CD4-positive, alpha-beta T cell treated with Interleukin-6 at 100 ng/mL for 8 hours (primary cell): ENCODE data around the gene EEF1G.
"Not testable (repeated sequence)": the region's sequence is repeated elsewhere in the genome, so short reads cannot be mapped to it uniquely, and the experiment has no call there.

Experiments used
- DNase-seq: peaks from one replicate; pipeline ENCODE4 v3.0.0-alpha.2; 2020; ENCODE audit warnings: mixed read lengths, low spot score

Gene EEF1G

DNA sequence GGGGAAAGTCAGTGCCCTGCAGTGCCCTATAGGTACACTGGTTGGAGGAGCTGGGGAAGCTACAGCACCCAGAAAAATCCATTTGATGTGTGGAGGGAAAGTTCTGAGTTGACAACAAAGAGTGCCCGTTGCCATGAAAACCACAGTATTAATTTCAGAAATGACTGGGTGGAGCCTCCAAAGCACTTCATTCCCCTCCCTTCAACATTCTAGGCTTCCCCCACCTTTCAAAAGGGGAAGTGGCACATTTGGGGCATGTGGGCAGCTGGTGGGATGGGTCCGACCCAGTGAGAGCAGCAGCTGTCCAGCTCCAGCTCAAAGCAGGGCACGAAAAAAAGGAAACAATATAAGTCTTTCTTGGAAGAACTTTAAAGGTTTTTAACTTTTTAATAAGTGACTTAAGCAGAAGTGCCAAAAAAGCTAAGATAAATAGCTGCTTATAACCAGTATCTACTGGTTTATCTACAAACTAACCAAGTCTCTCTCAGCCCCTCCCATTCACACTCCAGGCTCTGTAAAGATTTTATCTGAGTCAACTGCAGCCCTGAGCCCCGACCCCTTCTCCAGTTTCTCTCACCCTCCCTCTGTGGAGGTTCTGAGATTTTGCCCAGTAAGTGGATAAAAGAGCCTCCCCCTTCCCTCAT lies 18.1 kb downstream of the EEF1G start:
- DNase-seq, result peak; percentile 76

DNA sequence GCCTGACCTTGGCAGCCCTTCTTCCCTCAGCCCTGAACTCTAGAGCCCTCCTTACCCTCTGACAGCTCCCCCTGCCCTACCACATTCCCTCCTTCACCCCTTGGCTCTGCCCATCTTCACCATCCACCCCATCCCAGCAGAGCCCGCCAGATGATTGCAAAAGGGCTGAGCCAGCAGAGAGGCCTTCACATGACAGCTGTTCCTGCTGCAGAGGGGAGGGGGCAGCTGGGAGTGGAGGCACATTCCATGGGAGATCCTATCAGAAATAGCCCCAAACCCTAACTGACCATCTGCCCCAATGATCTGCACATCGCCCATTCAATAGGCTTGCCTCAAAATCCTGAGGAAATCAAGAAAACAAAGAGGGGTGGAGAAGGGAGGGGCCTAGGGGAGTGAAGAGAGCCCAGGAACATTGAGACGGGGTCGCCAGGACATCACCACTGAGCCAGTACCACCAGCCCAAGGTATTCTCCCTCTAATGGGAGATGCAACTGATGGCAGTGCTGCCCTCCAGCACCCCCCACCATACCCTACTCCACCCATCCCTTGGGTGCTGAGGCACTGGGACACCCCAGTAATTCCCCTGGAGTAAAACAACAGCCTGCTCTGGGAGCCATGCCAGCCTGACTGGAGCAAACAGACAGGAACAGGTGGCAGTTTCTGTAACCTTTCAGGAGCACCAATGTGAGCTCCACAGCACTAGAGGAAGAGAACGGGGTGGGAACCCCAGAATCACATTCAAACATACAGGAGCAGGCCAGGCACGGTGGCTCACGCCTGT lies 19.1 kb downstream of the EEF1G start:
- no peak for DNase-seq

DNA sequence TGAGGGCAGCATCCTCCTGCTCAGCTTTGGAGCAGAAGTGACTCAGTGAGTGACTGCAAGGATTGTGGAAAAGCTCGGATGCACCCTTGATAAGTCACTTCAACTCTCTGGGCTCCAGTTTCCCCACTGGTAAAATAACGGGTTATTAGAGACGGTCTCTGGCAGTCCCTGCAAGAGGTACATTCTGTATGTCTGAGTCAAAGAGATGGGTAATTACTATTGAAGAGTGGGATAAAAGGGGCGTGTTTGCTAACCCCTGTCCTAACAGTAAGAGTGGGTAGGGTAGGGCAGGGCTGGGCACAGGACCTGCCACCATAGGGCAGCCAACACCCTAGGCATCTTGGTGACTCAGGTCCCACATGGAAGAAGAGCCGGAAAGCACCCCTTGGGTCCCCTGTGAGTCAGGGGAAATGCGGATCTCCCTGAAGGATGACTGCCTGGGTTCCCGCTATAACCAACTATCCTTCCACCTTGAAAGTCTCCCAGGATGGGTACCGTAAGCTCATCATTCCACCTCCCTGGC lies 19.8 kb downstream of the EEF1G start:
- no peak for DNase-seq

DNA sequence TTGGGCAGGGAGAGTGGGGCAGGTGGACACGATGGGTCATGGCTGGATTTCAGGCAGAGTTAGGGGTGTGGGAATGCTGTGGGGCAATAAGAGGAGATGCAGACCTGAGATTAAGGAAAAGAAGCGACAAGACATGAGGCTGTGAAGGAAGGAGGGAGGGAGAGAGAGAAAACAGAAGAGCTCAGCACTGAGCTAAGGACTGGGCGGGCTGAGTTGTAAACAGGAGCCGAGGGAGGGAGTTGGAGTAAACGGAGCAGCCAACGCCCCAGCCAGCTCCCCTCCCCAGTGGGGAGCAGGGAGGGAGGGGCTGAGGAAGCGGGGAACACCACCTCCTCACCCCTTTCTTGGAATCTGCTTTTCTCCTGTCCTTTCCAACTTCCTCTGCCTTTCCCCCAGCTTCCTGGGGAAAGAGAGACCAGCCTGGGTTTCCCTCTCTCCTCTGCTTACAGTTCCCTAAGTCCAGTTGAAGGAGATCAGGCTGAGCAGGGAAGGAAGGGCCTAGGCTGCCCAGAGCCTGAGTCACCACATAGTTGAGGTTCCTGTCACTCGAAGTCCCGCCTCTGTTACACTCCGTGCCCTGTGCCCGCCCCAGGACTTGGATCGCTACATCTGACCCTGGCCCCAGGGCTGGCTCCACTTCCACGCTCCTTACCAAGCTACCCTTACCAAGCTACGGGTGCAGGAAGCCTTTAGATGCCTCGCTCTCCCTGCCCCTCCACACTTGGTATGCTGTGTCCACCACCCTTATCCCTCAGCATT lies 20.4 kb downstream of the EEF1G start:
- DNase-seq, result peak; percentile 75

DNA sequence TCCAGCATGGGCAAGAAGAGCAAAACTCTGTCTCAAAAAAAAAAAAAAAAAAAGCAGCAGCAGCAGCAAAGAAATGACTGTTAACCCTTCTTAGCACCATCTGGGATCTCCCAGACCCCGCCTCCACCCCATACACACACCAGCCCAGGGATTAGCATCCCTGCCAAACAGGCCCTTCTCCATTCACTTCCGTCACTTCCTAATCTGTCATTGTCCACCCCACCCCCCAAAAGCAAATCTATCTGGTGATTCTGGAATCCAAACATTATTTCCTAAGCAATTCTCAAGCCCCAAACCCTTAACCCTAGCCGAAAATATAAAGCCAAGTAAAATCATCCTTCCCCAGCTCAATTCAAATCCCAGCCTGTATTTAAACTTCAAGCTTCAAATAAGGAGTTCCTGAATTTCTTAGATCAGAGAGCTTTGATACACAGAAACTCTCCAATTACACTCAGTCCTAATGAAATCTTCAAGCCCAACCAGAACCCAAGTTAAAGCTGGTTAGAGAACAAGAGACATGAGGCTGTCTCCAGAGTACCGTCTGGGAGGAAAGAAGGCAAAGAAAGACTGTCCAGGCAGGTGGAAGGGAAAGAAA lies 21.1 kb downstream of the EEF1G start:
- DNase-seq, result no peak

DNA sequence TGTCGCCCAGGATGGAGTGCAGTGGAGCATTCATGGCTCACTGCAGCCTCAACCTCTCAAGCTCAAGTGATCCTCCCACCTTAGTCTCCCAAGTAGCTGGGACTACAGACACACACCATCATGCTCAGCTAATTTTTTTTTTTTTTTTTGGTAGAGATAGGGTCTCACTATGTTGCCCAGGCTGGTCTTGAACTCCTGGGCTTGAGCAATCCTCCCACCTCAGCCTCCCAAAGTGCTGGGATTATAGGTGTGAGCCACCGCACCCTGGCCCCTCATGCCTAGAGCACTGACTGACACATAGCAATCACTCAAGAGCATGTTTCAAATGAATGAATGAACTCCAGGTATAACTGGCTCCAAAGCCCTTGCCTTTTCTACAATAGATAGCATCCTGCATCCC lies 23.2 kb downstream of the EEF1G start:
- not testable (repeated sequence) for DNase-seq

DNA sequence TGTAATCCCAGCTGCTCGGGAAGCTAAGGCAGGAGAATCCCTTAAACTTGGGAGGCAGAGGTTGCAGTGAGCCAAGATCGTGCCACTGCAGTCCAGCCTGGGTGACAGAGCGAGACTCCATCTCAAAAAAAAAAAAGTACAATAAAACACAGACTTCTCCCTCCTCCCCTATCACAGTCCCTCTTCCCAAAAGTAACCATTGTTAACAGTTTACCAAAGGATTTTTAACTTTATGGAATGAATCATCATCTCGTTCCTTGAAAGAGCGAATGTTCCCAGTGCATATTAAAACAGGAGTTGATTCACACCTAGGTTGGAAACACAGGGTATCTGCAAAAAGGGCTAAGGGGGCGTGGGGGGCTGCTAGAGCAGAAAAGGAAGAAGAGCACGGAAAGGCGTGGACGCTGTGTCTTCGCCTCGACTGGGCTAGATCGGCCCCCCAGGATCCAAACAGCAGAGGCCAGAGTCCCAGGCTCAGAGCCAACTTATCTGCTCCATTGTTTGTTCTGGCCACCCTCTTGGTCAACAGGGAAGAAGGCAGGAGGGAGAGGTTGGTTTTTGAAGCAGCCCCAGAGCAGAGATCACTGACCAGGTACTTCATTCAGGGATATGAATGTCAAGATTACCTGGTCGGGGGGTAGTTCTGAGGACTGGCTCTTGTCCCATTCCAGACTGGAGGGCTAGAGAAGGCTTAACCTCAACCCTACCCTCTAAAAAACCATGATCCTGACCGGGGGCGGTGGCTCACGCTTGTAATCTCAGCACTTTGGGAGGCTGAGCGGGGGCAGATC lies 25.0 kb downstream of the EEF1G start:
- no peak for DNase-seq

DNA sequence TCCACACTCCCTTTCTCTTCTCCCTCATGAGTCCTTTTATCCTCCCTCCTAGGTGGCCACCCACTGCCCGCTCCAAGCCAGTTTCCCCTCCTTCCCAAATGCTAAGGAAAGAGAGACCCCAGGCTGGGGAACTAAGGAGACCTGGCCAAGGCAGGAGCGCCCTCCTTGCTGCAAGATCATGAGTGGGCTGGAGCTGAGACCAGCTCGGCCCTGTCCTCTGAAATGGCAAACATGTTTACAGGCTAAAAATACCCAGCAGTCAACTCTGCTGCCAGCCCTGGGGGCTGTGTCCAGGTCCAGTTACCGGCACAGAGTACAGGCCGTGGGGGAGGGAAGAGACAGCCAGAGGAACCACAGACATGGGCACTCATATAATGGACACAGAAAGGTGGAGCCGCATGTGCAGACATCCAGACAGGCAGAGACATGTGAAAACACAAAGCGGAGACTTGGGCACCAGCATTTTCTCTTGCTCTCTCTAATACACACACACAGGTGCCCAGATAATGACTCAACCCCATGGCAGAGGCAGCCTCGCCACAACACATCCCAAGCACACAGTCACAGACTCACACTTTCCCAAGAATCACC lies 25.9 kb downstream of the EEF1G start:
- no peak for DNase-seq

DNA sequence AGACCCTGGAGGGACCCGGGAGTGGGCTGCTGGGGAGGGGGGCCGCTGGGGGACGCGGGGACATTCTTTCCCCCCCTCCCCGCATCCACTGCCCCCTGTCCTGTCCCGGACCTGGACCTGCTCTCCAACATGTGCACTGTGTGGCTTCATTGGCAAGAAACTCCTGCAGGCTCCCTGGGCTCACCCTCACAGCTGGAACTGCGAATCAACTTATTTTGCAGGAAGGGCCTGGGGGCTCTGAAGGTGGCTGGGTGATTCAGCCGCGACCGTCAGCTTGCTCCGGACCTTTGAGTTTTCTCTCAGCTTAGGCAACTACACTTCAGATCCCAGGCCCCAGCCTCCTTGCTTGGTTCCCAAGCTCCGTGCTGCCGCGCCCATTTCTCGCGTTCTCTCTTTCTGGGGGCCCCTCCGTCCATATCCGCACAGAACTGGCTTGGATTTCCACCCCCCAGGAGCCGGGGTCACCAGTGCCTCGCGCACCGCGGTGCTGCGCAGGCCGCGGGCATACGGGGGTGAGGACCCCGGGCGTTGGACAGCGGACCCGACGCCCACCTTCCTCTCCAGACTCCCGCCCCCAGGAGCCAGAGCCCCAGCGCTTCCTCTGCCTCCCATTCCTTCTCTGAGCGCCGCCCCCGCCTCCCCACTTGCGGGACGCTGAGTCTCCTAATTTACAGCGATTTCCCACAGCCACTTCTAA lies 26.6 kb downstream of the EEF1G start:
- DNase-seq, result no peak

DNA sequence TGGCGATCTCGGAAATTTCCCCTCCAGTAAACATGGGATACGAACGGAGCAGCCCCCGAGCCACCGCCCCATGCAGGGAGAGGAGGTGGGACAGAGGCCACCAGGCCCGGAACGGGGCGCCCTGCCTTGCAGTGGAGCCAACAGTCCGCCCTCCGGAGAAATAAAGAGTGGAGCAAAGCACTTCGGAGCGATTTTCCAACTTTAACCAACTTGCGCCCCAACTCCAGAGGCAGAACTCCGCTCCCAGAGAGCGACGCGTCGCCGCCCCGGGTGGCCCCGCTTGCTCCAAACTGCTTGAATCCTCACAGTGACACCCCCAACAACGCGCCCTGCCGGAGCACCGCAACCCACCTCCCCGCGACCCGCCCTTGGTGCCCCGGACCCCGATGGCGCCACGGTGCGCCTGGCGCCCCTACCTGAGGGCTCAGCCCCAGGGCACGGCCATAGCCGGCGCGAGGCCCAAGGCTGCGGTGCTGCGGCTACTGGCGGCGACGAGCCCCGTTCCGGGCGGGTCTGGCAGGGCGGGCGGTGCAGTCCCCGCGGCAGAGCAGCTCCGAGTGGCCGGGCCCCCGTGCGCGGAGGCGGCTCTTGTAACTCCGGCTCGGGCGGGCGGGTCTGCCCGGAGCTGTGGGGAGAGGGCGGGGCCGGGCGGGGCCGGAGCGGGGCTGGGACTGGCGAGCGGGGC lies 27.3 kb downstream of the EEF1G start, which contains the start of gene AHNAK:
TSS of gene AHNAK (minus strand) at position 563 of the 685 bp plus-strand sequence. CDS start 10,708 bp downstream, outside the sequence.
- peak; percentile 67 for DNase-seq

DNA sequence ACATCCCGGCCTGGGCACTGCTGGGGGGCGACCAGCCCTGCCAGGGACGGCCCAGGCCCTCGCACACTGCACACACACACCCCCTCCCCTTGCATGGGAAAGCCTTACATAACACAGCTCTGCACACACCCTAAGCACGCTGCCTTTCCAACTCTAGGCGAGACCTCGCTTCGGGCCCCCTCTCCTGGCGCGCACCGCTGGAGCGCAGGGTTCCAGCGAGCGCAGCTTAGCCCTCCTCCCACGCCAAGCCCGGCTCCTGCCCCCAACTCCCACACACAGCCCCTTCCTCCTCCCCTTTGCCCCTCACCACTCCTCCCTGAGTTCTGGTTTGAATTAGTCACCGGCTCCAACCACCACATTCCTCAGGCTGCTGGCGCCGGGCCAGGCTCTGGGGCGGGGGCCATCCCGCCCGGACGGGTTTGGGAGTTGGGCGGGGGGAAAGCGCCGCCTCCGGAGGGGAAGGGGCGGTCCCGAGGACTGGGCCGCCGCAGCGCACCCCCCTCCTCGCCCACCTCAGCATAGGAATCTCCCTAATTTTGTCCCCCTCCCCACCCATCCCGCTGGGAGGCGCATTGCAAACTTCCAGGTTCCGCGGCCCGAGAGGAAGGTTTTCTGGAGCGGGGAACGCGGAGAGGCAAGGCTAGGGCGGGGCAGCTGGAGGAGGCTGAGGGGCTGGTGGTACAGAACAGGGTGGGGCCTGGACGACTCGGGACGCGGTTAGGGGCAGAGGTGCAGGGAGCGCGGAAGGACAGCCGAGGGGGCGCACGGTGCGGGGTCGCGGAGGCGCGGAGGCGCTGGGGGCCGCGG lies 28.1 kb downstream of the EEF1G start:
- DNase-seq, result peak; percentile 56

DNA sequence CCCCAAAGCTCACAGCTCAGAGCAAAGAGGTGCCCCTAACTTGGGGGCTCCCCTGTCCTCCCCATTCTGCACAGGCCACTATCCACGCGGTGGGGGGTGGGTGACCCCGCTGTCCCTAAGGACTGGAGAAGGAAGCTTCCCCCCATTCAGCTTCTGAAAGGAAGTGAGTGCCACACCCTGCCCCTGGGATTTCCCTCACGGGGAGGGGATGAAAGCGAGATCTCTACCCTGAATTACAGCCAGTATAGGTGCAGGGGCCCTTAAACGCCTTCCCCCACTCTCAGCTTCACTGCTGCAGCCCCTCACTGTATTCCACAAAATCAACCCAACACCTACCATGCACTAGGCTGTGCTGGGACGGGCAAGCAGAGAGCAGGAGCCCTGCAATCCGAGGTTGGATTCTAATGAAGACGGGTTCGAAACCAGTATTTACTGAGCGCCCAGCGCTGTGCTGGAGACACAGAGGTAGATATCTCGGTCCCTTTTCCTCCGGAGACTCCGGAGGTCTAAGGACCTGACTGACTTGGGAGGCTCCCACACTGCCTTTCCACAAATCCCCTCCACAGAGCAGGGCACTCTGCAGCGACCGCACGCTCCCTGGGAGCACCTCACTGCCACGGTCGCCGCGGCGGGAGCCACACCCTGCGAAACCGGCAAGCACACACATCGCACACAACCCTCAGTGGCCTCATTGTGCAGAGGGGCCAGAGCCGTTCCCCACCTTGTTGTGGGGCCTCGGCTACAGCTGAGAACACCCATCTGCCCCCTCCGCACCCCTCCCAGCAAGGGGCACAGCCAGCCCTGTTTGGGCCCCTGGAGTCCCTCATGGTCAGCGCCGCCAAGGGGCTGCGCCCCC lies 28.9 kb downstream of the EEF1G start:
- DNase-seq, result peak; percentile 33

DNA sequence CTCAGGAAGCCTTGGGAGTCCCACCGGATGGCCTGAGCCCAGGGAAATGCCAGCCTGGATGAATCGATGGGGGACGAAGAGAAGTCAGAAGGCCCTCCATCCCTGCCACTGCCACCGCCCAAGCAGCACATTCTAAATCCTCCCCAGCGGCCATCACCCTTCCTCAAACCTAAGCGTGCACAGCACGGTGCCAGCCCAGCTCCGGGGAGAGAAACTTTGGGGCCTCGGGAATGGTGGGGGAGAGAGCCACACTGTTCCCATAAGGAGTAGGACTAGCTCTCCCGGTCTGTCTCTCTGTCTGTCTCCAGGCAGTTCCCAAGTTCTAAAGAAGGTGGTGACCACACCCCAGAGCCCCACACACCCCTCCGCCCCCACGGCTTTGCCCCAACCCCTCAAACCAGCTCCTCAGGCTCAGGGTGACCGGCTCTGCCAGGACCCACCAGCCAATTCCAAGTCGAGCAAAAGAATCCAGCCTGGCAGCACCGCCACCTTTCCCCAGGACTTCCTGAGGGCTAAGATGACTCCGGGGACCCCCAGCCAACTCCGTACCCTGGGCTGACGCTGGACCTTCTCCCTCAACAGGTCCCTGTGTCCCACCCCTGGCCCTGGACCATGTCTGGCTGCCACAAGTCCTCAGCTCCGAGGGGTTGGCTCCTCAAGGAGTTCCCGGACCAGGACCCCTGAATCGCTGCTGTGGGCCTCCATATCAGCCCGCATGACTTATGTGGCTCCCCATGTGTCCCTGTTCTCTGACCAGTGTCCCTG lies 29.8 kb downstream of the EEF1G start:
- no peak for DNase-seq

DNA sequence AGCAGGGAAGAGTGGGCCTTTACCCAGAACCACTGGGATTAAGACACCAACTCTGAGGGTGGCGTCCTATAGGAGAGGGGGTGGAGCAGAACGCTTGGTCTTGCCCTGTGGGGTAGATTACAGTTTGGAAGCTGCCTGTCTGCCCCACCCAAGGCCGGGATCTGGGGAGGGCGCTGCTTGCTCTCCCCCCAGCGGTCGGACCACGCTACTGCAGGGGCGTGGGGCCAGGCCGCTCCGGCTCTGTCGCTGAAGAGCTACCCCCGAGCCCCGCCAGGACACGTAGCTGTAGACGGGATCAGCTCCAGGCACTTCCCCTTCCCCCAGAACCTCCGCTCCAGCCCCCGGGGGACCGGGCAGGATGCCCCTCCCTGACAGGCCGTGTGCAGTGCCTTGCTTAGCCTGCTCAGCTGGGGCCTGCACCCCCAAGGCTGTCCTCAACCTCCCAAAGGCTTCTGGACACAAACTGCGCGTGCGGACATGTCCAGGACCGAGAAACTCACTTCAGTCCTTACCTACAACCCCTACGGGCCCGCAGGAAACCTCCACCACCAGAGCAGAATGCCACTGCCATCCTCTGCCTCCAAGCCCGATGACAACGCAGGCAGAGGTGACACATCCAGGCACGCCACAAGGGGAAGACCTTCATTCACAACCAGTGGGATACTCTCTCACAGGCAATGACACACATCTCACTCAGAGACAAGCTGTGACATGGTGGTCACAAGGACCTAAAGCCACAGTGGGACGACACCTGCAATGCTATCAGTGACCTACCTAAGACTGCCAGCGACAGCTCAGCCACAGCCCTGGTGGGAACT lies 30.7 kb downstream of the EEF1G start:
- peak; percentile 62 for DNase-seq

DNA sequence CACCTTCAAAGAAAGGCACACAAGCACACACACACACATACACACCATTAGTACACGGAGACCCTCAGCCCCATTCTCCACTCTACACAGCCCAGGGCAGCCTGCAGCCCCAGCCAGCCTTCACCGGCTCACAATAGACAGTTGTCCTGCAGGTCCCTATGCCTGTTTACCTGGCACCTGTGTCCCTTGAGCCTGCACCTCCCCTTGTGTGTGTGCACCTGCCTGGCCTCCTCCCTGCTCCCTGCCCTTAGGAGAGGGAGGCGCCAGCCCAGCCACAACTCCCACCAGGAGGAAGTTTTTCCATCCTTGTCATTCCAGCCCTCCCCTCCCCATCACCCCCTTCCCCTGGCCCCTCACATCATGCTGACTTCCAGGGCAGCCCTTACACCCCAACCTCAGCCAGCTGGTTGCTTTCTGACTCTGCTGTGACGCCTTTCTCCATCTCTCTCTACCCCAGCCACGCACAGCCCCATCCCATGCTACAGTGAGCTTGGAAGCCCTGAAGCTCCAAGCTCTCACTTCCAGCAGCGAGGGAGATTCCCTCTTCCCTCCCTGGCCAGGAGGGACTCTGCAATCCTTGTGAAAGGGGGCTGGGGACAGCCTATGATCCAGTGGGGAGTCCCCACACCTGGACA lies 31.5 kb downstream of the EEF1G start:
- no peak for DNase-seq
